Activated naive CD4-positive, alpha-beta T cell treated with anti-CD3 and anti-CD28 coated beads, Interleukin-2, amount 50 U/mL, for 24 hours (primary cell): ENCODE measurements around the gene ITGA11.

ENCODE experiments used
- H3K27ac Mint-ChIP-seq: one replicate; pipeline ENCODE4 v1.8.0; 2021; ENCODE audit warnings: mild to moderate bottlenecking, mixed read lengths
- H3K27me3 Mint-ChIP-seq: one replicate; pipeline ENCODE4 v1.8.0; 2021; ENCODE audit warnings: mixed read lengths
- H3K36me3 Mint-ChIP-seq: one replicate; pipeline ENCODE4 v1.8.0; 2021; ENCODE audit warnings: mixed read lengths
- H3K4me1 Mint-ChIP-seq: one replicate; pipeline ENCODE4 v1.8.0; 2021; ENCODE audit warnings: mixed read lengths
- H3K4me3 Mint-ChIP-seq: one replicate; pipeline ENCODE4 v1.8.0; 2021; ENCODE audit warnings: mild to moderate bottlenecking, mixed read lengths
- H3K9me3 Mint-ChIP-seq: one replicate; pipeline ENCODE4 v1.8.0; 2021; ENCODE audit warnings: mixed read lengths

The ITGA11 gene

GRCh38 chr15:68275165-68275746, 156.7 kb downstream of the ITGA11 start:
- no peak overlapping the region for H3K4me3 Mint-ChIP-seq
- peaks cover 5% of the 10 kb centered on the region for H3K36me3 Mint-ChIP-seq
- H3K27ac Mint-ChIP-seq: peak overlapping the region; percentile 86
- no peaks in the 10 kb centered on the region for H3K27me3 Mint-ChIP-seq
- H3K4me1 Mint-ChIP-seq: peaks cover 32% of the 10 kb centered on the region
- no peaks in the 10 kb centered on the region for H3K9me3 Mint-ChIP-seq

DNA sequence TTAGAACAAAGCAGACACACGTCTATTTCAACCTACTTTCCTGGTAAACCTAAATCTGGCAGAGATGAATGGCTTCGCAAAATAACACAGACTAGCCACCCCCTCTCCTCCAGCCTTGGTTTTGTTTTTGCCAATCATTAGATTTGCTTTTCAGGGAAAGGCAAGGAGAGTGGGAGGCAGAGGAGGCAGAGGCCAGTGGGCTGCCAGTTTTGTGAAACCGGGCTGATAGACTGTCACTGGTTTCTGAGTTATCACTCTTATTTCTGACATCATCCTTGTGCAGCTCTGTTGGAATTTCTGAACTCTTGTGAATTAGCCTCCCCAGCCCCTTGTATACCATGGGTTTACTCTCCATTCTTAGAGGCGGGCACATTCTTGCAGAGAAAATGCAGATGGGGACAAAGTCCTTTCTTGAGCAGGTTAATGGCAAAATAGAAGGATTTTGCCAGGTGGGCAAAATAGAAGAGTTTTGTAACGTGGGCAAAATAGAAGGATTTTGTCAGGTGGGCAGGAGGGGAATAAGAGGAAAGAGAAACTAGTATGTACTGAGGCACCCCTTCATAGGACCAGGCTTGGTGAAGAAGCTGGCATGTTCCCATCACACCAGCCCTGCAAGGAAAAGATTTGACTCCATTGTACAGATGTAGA, 157.6 kb downstream of the ITGA11 start:
- Mint-ChIP-seq H3K4me1 (peaks cover 23% of the 10 kb centered on the region), H3K4me3 (no peak overlapping the region), H3K27ac (no peak overlapping the region), H3K27me3 (no peaks in the 10 kb centered on the region), H3K9me3 (no peaks in the 10 kb centered on the region), H3K36me3 (no peaks in the 10 kb centered on the region)

- Mint-ChIP-seq H3K36me3 (no peaks in the 10 kb centered on the region), H3K27ac (no peak overlapping the region), H3K9me3 (no peaks in the 10 kb centered on the region), H3K4me1 (peaks cover 18% of the 10 kb centered on the region), H3K27me3 (no peaks in the 10 kb centered on the region), H3K4me3 (no peak overlapping the region)
Measured at GRCh38 chr15:68272721-68273271, 159.2 kb downstream of the ITGA11 start.

DNA sequence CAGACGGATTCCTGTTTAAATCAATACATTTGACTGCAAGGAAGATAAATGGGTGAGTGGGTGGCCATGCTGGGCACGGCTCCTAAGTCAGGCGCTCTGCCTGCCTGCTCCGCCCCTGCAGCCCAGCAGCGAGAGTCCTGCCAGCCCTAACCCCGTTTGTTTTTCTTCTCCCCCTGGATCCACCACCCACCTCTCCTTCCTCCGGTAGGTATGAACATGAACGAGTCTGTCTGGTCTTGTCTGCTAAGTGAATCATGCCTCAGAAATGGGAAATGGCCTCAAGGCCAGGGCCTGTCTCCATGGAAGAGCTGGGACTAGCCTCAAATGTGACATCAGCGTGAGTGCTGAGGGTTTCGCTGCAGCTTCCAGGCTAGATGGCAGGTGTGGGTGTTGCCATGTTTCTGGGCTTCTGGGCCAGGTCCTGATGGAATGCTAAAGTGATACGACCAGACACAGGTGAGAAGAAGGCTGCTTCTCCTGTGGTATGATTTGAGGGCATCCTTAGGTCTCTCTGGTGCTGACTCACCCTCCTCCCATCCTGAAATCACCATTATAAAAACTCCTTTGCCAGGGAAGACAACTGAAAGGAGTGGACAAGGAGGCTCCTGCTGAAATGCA, 160.0 kb downstream of the ITGA11 start:
- H3K4me1 Mint-ChIP-seq: peaks cover 14% of the 10 kb centered on the region
- no peaks in the 10 kb centered on the region for H3K9me3 Mint-ChIP-seq
- H3K27me3 Mint-ChIP-seq: no peaks in the 10 kb centered on the region
- no peaks in the 10 kb centered on the region for H3K36me3 Mint-ChIP-seq
- no peak overlapping the region for H3K27ac Mint-ChIP-seq
- no peak overlapping the region for H3K4me3 Mint-ChIP-seq

DNA sequence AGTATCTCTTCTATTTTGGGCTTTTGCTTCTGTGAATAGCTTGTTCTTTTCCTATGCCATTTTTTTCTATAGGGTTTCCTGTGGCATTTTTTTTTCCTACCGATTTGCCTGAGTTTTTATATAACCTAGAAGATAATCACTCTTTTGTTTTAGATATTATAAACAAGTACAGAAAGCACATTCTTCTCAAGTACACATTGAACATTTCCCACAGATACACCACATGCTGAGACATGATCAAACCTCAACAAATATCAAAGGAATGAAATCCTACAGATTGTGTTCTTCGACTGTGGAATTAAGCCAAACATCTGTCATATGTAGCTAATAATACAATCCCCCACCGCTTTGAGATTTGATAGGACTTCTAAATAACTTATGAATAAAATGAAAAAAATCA, 163.6 kb downstream of the ITGA11 start:
- no peaks in the 10 kb centered on the region for H3K4me1 Mint-ChIP-seq
- H3K27me3 Mint-ChIP-seq: peaks cover 3% of the 10 kb centered on the region
- no peak overlapping the region for H3K4me3 Mint-ChIP-seq
- H3K27ac Mint-ChIP-seq: no peak overlapping the region
- no peaks in the 10 kb centered on the region for H3K9me3 Mint-ChIP-seq
- no peaks in the 10 kb centered on the region for H3K36me3 Mint-ChIP-seq

DNA sequence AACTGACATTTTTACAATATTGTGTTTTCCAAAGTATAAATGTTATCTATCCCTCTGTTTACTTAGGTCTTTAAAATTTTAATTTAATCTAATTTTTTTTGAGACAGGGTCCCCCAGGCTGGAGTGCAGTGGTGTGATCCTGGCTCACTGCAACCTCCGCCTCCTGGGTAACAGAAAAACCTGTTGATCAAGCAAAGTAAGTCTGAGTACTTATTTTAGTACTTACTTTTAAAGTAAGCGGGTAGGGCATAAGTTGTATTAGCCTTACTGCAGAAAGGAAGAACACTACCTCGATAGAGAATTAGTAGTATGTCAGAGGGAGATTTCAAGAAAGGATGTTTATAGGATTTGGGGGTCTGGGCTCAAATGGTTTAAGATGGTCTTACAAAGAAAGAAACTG, 166.3 kb downstream of the ITGA11 start:
- Mint-ChIP-seq H3K36me3 (no peaks in the 10 kb centered on the region), H3K4me3 (no peak overlapping the region), H3K27ac (no peak overlapping the region), H3K27me3 (peaks cover 4% of the 10 kb centered on the region), H3K9me3 (no peaks in the 10 kb centered on the region), H3K4me1 (no peaks in the 10 kb centered on the region)

DNA sequence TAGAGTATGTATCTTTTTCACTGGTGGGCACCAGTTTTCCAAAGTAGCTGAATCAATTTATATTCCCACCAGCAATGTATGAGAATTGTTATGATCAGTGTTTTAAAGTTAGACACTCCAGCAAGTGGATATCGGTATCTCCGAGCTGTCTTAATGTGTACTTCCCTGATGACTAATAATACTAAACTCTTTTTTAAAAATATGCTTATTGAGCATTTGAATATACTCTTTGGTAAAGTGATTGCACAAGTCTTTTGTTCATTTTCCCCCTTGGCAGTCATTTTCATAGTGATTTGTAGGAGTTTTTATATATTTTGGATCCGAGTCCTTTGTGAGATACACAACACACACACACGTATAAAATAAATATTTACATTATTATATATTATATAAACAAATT, 166.9 kb downstream of the ITGA11 start:
- Mint-ChIP-seq H3K4me3 (no peak overlapping the region), H3K36me3 (no peaks in the 10 kb centered on the region), H3K27me3 (peaks cover 4% of the 10 kb centered on the region), H3K4me1 (no peaks in the 10 kb centered on the region), H3K27ac (no peak overlapping the region), H3K9me3 (no peaks in the 10 kb centered on the region)

GRCh38 chr15:68264282-68264681, 167.7 kb downstream of the ITGA11 start:
- no peak overlapping the region for H3K27ac Mint-ChIP-seq
- H3K4me3 Mint-ChIP-seq: no peak overlapping the region
- H3K9me3 Mint-ChIP-seq: no peaks in the 10 kb centered on the region
- H3K36me3 Mint-ChIP-seq: no peaks in the 10 kb centered on the region
- H3K27me3 Mint-ChIP-seq: peaks cover 4% of the 10 kb centered on the region
- H3K4me1 Mint-ChIP-seq: peaks cover 7% of the 10 kb centered on the region

- peaks cover 4% of the 10 kb centered on the region for H3K27me3 Mint-ChIP-seq
- peaks cover 15% of the 10 kb centered on the region for H3K4me1 Mint-ChIP-seq
- H3K4me3 Mint-ChIP-seq: no peak overlapping the region
- H3K27ac Mint-ChIP-seq: no peak overlapping the region
- no peaks in the 10 kb centered on the region for H3K9me3 Mint-ChIP-seq
- no peaks in the 10 kb centered on the region for H3K36me3 Mint-ChIP-seq
Measured at GRCh38 chr15:68262514-68263356, 169.2 kb downstream of the ITGA11 start.

- no peak overlapping the region for H3K4me3 Mint-ChIP-seq
- peaks cover 4% of the 10 kb centered on the region for H3K27me3 Mint-ChIP-seq
- H3K36me3 Mint-ChIP-seq: no peaks in the 10 kb centered on the region
- H3K9me3 Mint-ChIP-seq: no peaks in the 10 kb centered on the region
- H3K4me1 Mint-ChIP-seq: peaks cover 15% of the 10 kb centered on the region
- H3K27ac Mint-ChIP-seq: no peak overlapping the region
Measured at GRCh38 chr15:68261980-68262379, 170.0 kb downstream of the ITGA11 start.

DNA sequence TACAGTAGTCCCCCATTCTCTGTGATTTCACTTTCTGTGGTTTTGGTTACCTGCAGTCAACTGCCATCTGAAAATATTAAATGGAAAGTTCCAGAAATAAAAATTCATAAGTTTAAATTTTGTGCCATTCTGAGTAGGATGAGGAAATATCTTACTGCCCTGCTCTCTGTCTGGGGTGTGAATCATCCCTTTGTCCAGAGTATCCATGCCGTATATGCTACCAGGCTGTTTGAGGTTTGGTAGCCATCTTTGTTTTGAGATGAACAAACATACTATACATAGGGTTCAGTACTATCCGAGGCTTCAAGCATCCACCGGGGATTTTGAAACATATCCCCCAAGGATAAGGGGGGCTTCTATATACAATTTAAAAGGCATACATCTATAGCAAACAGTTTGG, 170.7 kb downstream of the ITGA11 start:
- Mint-ChIP-seq H3K27me3 (peaks cover 4% of the 10 kb centered on the region), H3K27ac (no peak overlapping the region), H3K4me3 (no peak overlapping the region), H3K9me3 (no peaks in the 10 kb centered on the region), H3K36me3 (no peaks in the 10 kb centered on the region), H3K4me1 (peaks cover 15% of the 10 kb centered on the region)

GRCh38 chr15:68259883-68260282, 172.1 kb downstream of the ITGA11 start:
- Mint-ChIP-seq H3K27me3 (peaks cover 4% of the 10 kb centered on the region), H3K4me1 (peaks cover 15% of the 10 kb centered on the region), H3K4me3 (no peak overlapping the region), H3K9me3 (no peaks in the 10 kb centered on the region), H3K27ac (no peak overlapping the region), H3K36me3 (no peaks in the 10 kb centered on the region)

DNA sequence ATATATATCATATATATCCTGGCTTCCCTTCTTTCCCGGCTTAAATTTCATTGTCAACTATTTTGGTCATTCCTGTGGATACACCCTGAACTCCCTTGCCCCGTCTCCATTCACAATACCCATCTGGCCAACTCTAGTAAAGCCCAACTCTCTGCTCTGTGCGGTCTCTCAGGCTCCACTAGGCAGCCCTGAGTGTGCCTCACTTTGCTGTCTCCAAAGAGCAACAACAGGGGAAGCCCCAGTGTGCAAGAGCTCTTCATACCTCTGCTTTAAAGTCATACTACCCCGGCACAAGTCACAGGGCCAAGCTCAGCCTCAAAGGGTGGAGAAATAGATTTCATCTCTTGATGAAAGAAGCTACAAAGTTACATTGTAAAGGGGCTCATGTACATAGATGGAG, 173.3 kb downstream of the ITGA11 start:
- Mint-ChIP-seq H3K4me3 (no peak overlapping the region), H3K27me3 (peaks cover 1% of the 10 kb centered on the region), H3K36me3 (no peaks in the 10 kb centered on the region), H3K27ac (no peak overlapping the region), H3K9me3 (no peaks in the 10 kb centered on the region), H3K4me1 (peaks cover 15% of the 10 kb centered on the region)

GRCh38 chr15:68256675-68257450, 175.1 kb downstream of the ITGA11 start:
- Mint-ChIP-seq H3K27ac (peak overlapping the region; percentile 30), H3K36me3 (no peaks in the 10 kb centered on the region), H3K4me1 (peaks cover 15% of the 10 kb centered on the region), H3K27me3 (no peaks in the 10 kb centered on the region), H3K9me3 (no peaks in the 10 kb centered on the region), H3K4me3 (peak overlapping the region; percentile 69)

- no peaks in the 10 kb centered on the region for H3K36me3 Mint-ChIP-seq
- H3K9me3 Mint-ChIP-seq: no peaks in the 10 kb centered on the region
- no peak overlapping the region for H3K4me3 Mint-ChIP-seq
- no peaks in the 10 kb centered on the region for H3K4me1 Mint-ChIP-seq
- H3K27ac Mint-ChIP-seq: no peak overlapping the region
- no peaks in the 10 kb centered on the region for H3K27me3 Mint-ChIP-seq
Measured at GRCh38 chr15:68252925-68253534, 178.9 kb downstream of the ITGA11 start.
